ENCODE data around the gene CT45A9.
"Not testable (repeated sequence)": the region's sequence is repeated elsewhere in the genome, so short reads cannot be mapped to it uniquely, and the experiment has no call there.

The CT45A9 gene

GRCh38 chrX:135871712-135872111 lies at the start of gene CT45A9:
CT45A9 (minus strand) TSS chrX:135871812; CDS start chrX:135868061, 3,751 bp downstream.
- DNase-seq (ENCODE audit: low spot score); in situ Hi-C loops (cut with MboI; ENCODE audit: low pct_unique_long_range_greater_than_20kb, low sequenced_read_pairs, unreplicated experiment): not testable (repeated sequence)

- in situ Hi-C loops (cut with MboI; ENCODE audit: low pct_unique_long_range_greater_than_20kb, low sequenced_read_pairs, unreplicated experiment); DNase-seq (ENCODE audit: low spot score): not testable (repeated sequence)
Observed at GRCh38 chrX:135920516-135920915, 48.9 kb upstream of the CT45A9 start.

- in situ Hi-C loops (cut with MboI; ENCODE audit: low pct_unique_long_range_greater_than_20kb, low sequenced_read_pairs, unreplicated experiment): no loop called here
Observed at GRCh38 chrX:135914404-135914803, 42.8 kb upstream of the CT45A9 start.

GRCh38 chrX:135910251-135910650 lies 38.6 kb upstream of the CT45A9 start:
- in situ Hi-C loops (cut with MboI; ENCODE audit: low pct_unique_long_range_greater_than_20kb, low sequenced_read_pairs, unreplicated experiment): no loop called here
- no peak for TF ChIP-seq CTCF (IDR thresholded peaks at IDR 0.05; ENCODE audit: extremely low read depth, insufficient read depth, missing control alignments)
- DNase-seq (ENCODE audit: low spot score): no peak

More at GRCh38 chrX:135914404-135914803, 42.8 kb upstream of the CT45A9 start:
- DNase-seq (ENCODE audit: low spot score): no peak
- TF ChIP-seq CTCF (IDR thresholded peaks at IDR 0.05; ENCODE audit: extremely low read depth, insufficient read depth, missing control alignments): no peak

- TF ChIP-seq CTCF (IDR thresholded peaks at IDR 0.05; ENCODE audit: extremely low read depth, insufficient read depth, missing control alignments): no peak
- no peak for DNase-seq (ENCODE audit: low spot score)
- in situ Hi-C loops (cut with MboI; ENCODE audit: low pct_unique_long_range_greater_than_20kb, low sequenced_read_pairs, unreplicated experiment): no loop called here
Observed at GRCh38 chrX:135893294-135893817, 21.7 kb upstream of the CT45A9 start, which contains the start of the genes CT45A10 and SAGE1. CT45A10 (minus strand) TSS chrX:135893444; CDS start chrX:135885344, 8,100 bp downstream. SAGE1 (plus strand) TSS chrX:135893716; CDS start chrX:135896243, 2,527 bp downstream.

- TF ChIP-seq CTCF (IDR thresholded peaks at IDR 0.05; ENCODE audit: extremely low read depth, insufficient read depth, missing control alignments): no peak
- DNase-seq (ENCODE audit: low spot score): no peak
- in situ Hi-C loops (cut with MboI; ENCODE audit: low pct_unique_long_range_greater_than_20kb, low sequenced_read_pairs, unreplicated experiment): no loop called here
Observed at GRCh38 chrX:135892781-135893180, 21.2 kb upstream of the CT45A9 start.

GRCh38 chrX:135890087-135890585 lies 18.5 kb upstream of the CT45A9 start:
- no peak for TF ChIP-seq CTCF (IDR thresholded peaks at IDR 0.05; ENCODE audit: extremely low read depth, insufficient read depth, missing control alignments)
- DNase-seq (ENCODE audit: low spot score): no peak
- in situ Hi-C loops (cut with MboI; ENCODE audit: low pct_unique_long_range_greater_than_20kb, low sequenced_read_pairs, unreplicated experiment): no loop called here
